Loucy (cell line): ENCODE results near the gene IGSF23.

ENCODE experiments used
- EZH2phosphoT487 ChIP-seq: fragments of 200-600 bp; IDR thresholded peaks from 2 replicates; pipeline ENCODE4 v1.6.1; 2018; ENCODE audit warnings: antibody characterized with exemption, mild to moderate bottlenecking, moderate library complexity, borderline replicate concordance
- TF ChIP-seq, protein P1 (sequence below): fragments of 200-600 bp; sonication (generic); conservative IDR thresholded peaks from 2 replicates; pipeline ENCODE4 v1.5.1; 2014; ENCODE audit warnings: mild to moderate bottlenecking, antibody characterized with exemption, low read length

DNA sequence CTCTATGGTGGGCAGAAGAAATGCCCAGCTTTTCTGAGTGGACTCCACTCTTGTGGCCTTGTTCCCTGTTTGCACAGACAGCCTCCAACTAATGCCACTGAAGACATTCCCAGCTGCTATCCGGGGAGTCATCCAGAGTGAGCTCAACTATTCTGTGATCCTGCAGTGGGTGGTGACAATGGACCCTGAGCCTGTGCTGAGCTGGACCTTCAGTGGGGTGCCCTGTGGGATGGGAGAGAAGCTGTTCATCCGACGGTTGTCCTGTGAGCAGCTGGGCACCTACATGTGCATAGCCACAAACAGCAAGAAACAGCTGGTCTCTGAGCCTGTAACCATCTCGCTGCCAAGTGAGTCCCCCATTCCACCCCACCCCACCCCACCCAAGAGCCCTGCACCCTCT lies 10.3 kb downstream of the IGSF23 start:
- TF ChIP-seq, protein P1, sequence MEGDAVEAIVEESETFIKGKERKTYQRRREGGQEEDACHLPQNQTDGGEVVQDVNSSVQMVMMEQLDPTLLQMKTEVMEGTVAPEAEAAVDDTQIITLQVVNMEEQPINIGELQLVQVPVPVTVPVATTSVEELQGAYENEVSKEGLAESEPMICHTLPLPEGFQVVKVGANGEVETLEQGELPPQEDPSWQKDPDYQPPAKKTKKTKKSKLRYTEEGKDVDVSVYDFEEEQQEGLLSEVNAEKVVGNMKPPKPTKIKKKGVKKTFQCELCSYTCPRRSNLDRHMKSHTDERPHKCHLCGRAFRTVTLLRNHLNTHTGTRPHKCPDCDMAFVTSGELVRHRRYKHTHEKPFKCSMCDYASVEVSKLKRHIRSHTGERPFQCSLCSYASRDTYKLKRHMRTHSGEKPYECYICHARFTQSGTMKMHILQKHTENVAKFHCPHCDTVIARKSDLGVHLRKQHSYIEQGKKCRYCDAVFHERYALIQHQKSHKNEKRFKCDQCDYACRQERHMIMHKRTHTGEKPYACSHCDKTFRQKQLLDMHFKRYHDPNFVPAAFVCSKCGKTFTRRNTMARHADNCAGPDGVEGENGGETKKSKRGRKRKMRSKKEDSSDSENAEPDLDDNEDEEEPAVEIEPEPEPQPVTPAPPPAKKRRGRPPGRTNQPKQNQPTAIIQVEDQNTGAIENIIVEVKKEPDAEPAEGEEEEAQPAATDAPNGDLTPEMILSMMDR: no peak
- no peak for TF ChIP-seq EZH2phosphoT487
